NT2/D1 (cell line): ENCODE results near the gene CD164L2.
"Not testable (repeated sequence)": the region's sequence is repeated elsewhere in the genome, so short reads cannot be mapped to it uniquely, and the experiment has no call there.

Source experiments
- DNase-seq: peaks from one replicate; pipeline ENCODE4 v3.0.0-alpha.2; 2011; ENCODE audit warnings: low read depth, low spot score
- H3K27me3 ChIP-seq: 2 replicates; pipeline ENCODE4 v1.6.0; 2011; ENCODE audit warnings: mild to moderate bottlenecking; ENCODE audit not compliant: insufficient read length, insufficient read depth
- H3K36me3 ChIP-seq: 2 replicates; pipeline ENCODE4 v1.6.1; 2011; ENCODE audit warnings: mild to moderate bottlenecking, low read length, mixed read lengths; ENCODE audit not compliant: insufficient read depth, insufficient read length
- H3K4me1 ChIP-seq: 2 replicates; pipeline ENCODE4 v1.5.1; 2011; ENCODE audit not compliant: insufficient read depth, insufficient read length
- H3K4me3 ChIP-seq: 2 replicates; pipeline ENCODE4 v1.5.1; 2011; ENCODE audit warnings: low read depth; ENCODE audit not compliant: insufficient read length
- H3K9ac ChIP-seq: 2 replicates; pipeline ENCODE4 v1.6.0; 2011; ENCODE audit warnings: low read depth; ENCODE audit not compliant: insufficient read length
- H3K9me3 ChIP-seq: 2 replicates; pipeline ENCODE4 v1.5.1; 2011; ENCODE audit warnings: mild to moderate bottlenecking, low read length; ENCODE audit not compliant: insufficient read depth
- SUZ12 ChIP-seq: IDR thresholded peaks from 2 replicates; pipeline ENCODE4 v1.6.1; 2011; ENCODE audit not compliant: insufficient read length, insufficient read depth; ENCODE audit errors: extremely low read depth
- YY1 ChIP-seq: IDR thresholded peaks from 2 replicates; pipeline ENCODE4 v1.6.1; 2011; ENCODE audit not compliant: insufficient read length, insufficient read depth
- ZNF274 ChIP-seq: IDR thresholded peaks from 2 replicates; pipeline ENCODE4 v1.6.1; 2011; ENCODE audit warnings: mild to moderate bottlenecking, low read depth, low read length

Gene CD164L2

GRCh38 chr1:27383039-27383605 lies at the start of gene CD164L2:
Gene CD164L2 (minus strand): TSS chr1:27383333. CDS start chr1:27383239, 94 bp downstream.
- no peaks in the 10 kb centered on the region for H3K36me3 ChIP-seq
- DNase-seq, result no peak
- H3K4me1 ChIP-seq, result peaks cover 14% of the 10 kb centered on the region
- H3K9me3 ChIP-seq, result no peaks in the 10 kb centered on the region
- peak within 1 kb of the TSS; percentile 49 for H3K4me3 ChIP-seq
- peaks cover 27% of the 10 kb centered on the region for H3K27me3 ChIP-seq
- TF ChIP-seq ZNF274 (no peak), SUZ12 (no peak), YY1 (no peak)
- peak within 1 kb of the TSS; percentile 86 for H3K9ac ChIP-seq

DNA sequence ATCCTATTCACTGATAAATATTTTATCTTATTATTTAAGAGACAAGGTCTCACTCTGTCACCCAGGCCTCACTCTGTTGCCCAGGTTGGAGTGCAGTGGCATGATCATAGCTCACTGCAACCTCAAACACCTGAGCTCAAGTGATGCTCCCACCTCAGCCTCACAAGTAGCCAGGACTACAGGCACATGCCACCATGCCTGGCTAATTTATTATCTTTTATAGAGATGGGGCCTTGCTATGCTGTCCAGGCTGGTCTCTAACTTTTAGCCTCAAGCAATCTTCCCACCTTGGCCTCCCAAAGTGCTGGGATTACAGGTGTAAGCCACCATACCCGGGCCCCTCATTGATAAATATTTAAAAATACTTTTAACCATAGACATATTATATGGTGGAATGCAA lies 49.6 kb upstream of the CD164L2 start:
- not testable (repeated sequence) for H3K4me3 ChIP-seq, H3K4me1 ChIP-seq, DNase-seq, H3K27me3 ChIP-seq, H3K36me3 ChIP-seq, H3K9me3 ChIP-seq, H3K9ac ChIP-seq

DNA sequence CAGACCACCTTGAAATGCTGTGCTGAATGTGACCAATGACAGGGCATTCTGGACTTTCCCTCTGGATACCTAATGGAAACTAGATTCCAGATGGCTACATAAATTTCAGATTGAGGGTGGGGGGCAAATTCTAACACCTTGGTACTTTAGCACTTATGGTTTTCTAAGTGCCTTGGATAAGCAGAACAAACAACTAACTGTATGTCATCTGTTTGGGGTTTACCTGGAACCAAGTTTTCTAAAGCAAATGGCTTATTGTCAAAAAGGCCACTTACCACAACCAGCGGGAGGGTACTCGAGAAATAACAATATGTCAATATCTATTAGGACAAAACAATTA lies 48.4 kb upstream of the CD164L2 start:
- H3K36me3 ChIP-seq, result peaks cover 21% of the 10 kb centered on the region
- H3K9me3 ChIP-seq, result no peaks in the 10 kb centered on the region
- peaks cover 2% of the 10 kb centered on the region for H3K4me1 ChIP-seq
- no peak overlapping the region for H3K4me3 ChIP-seq
- no peak overlapping the region for H3K9ac ChIP-seq
- no peaks in the 10 kb centered on the region for H3K27me3 ChIP-seq
- no peak for TF ChIP-seq YY1
- TF ChIP-seq ZNF274, result no peak
- no peak for TF ChIP-seq SUZ12
- DNase-seq, result no peak

DNA sequence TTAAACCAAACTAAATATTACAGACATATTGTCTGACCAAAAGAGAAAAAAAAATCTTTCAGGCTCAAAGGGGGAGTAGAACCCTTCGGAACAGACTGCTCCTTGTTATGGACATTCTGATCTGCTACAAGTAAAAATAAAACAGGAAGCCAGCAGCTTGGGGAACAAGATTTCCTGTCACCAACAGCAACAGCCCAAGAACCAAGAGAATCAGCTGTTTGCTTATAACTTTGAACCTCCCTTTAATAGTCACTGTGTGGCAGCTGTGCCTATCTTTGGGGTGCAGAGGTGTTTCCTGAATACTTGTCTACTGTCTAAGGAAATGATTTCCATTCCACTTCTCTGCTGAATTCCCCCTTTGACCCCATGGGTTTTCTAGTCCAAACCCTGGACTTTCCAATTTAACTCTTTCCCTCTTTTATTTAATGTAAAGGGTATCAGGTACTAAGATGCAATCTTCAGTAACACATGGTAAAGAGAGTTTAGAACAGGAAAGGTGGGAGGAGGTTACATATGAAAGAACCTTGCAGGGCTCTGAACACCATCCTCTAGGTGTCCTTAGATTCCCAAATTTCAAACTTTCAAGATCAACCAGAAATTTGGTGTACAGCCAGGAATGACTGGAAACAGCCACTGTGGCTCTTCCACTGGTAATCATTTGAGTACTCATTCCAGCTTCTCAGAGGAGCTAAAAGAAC lies 47.9 kb upstream of the CD164L2 start:
- no peaks in the 10 kb centered on the region for H3K27me3 ChIP-seq
- peaks cover 2% of the 10 kb centered on the region for H3K4me1 ChIP-seq
- DNase-seq, result no peak
- peaks cover 27% of the 10 kb centered on the region for H3K36me3 ChIP-seq
- no peaks in the 10 kb centered on the region for H3K9me3 ChIP-seq
- H3K9ac ChIP-seq, result no peak overlapping the region
- TF ChIP-seq YY1, result no peak
- TF ChIP-seq ZNF274, result no peak
- no peak for TF ChIP-seq SUZ12
- no peak overlapping the region for H3K4me3 ChIP-seq

GRCh38 chr1:27429029-27429425 lies 45.9 kb upstream of the CD164L2 start:
- TF ChIP-seq SUZ12 (no peak), YY1 (no peak), ZNF274 (no peak)
- Histone ChIP-seq H3K36me3 (peaks cover 34% of the 10 kb centered on the region), H3K27me3 (no peaks in the 10 kb centered on the region), H3K9ac (no peak overlapping the region), H3K4me1 (peaks cover 2% of the 10 kb centered on the region), H3K9me3 (no peaks in the 10 kb centered on the region), H3K4me3 (no peak overlapping the region)
- no peak for DNase-seq

DNA sequence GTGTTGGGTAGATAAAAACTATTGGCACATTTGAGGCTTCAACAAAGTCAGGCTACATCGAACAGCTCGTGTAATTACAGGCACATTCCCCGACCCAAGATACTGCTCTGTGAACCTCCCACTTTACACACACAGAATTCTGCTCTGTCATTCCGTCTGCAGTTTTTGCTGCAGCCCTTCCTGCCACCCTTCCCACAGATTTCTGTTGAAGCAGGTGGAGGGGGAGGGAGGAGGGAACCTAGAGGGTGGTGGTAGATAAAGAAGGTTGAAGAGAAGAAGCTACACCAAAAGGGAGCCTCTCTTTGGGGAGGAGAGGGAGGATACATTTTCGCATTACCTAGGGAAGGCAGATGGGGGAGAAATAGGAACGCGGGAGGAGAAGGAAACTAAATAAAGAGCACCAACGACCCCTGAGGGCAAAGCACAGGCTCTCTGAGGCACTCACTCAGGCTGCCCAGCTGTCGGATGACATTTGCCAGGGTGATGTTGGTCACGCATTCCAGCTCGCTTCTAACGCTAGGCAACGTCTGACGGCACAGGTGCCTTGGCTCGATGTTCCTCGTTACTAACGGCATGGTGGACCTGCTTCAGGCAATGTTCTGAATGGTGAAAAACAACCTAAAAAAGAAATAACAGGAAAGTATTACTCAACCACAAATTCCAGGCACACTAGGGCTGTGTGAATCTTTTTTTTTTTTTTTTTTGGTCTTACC lies 45.3 kb upstream of the CD164L2 start:
- DNase-seq, result no peak
- no peak overlapping the region for H3K9ac ChIP-seq
- TF ChIP-seq SUZ12 (no peak), ZNF274 (no peak), YY1 (no peak)

DNA sequence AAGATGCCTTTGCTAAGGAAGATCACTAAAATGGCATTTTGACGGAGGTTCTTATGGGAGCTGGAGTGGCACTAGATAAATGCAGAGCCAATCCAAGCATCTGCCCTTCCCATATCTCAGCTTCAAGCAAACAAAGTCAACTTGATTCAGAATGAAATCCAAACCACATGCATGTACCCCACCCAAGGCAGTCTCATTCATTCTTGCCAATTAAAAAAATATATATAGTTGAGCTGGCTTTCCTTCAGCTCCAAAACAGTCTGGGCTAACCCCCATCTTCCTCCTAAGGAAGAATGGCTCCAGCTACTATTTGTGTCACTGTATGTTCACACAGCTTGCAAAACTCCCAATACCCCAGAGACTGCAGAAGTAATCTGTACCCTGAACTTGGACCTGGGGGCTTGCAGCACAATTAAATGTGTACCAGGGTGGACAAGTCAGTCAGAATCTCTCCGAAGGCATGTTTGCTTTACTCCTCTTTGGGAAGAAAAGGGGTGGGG lies 44.7 kb upstream of the CD164L2 start:
- H3K27me3 ChIP-seq, result no peaks in the 10 kb centered on the region
- no peaks in the 10 kb centered on the region for H3K9me3 ChIP-seq
- TF ChIP-seq YY1 (no peak), ZNF274 (no peak), SUZ12 (no peak)
- H3K4me1 ChIP-seq, result peaks cover 2% of the 10 kb centered on the region
- H3K36me3 ChIP-seq, result peaks cover 34% of the 10 kb centered on the region
- DNase-seq, result no peak
- H3K9ac ChIP-seq, result no peak overlapping the region
- no peak overlapping the region for H3K4me3 ChIP-seq

More for the DNA sequence above, 45.3 kb upstream of the CD164L2 start:
- Histone ChIP-seq H3K9me3 (no peaks in the 10 kb centered on the region), H3K4me3 (no peak overlapping the region), H3K4me1 (peaks cover 2% of the 10 kb centered on the region), H3K36me3 (peaks cover 34% of the 10 kb centered on the region), H3K27me3 (no peaks in the 10 kb centered on the region)

DNA sequence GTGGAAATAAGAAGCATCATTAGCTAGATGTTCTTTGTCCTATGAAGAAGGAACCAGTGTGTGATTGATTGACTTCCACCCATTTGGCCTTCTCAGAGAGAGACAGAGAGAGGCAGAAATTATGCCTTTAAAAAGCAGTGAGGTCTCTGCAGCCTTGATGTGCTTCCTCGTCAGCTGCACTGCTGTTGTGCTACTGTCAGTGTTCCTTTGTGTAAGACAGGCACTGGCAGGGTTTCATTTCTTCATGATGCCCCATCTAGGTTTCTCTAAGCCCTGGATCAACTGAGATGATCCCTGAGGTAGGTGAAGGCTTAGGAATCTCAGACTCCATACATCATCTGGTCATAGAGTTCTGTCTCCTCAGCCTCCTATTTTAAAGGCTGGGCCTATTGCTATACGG lies 44.2 kb upstream of the CD164L2 start:
- Histone ChIP-seq H3K4me3 (no peak overlapping the region), H3K9me3 (no peaks in the 10 kb centered on the region), H3K9ac (no peak overlapping the region), H3K4me1 (peaks cover 2% of the 10 kb centered on the region), H3K36me3 (peaks cover 34% of the 10 kb centered on the region), H3K27me3 (no peaks in the 10 kb centered on the region)
- TF ChIP-seq SUZ12 (no peak), YY1 (no peak)
- no peak for DNase-seq
